ENCODE results near the gene ZNF407. TPM values are rescaled to one million over a fixed set of nuclear protein-coding genes. Genes with fewer than 3 reads are reported as not detected.

ZNF407 gene
- total and polyA plus RNA-seq, 7 donors, result 2.4 to 10.2 (median 7.9) TPM

GRCh38 chr18:75112186-75113096 is 514.8 kb downstream of the ZNF407 start:
- intact Hi-C loops (cut with DNase I), result no loop called here
- WGBS, 3 donors, result 74 to 80% (median 76%) methylated on average over 16 of the region's 16 CpGs

GRCh38 chr18:75113455-75113854 is 515.8 kb downstream of the ZNF407 start:
- H3K4me1 ChIP-seq, result no peaks in the 10 kb centered on the region
- ATAC-seq, result no peak
- H3K27me3 ChIP-seq (ENCODE audit: insufficient read depth in 3 of 3, low read length in 2 of 3), result no peaks in the 10 kb centered on the region
- intact Hi-C loops (cut with DNase I), result no loop called here
- H3K4me3 ChIP-seq, result no peak overlapping the region
- H3K27ac ChIP-seq, result no peak overlapping the region
- no peaks in the 10 kb centered on the region for H3K9me3 ChIP-seq
- DNase-seq, result no peak
- no peaks in the 10 kb centered on the region for H3K36me3 ChIP-seq (ENCODE audit: insufficient read depth in 1 of 2, low read depth in 1 of 2)
- no peak for TF ChIP-seq CTCF (IDR thresholded peaks at IDR 0.05)
- WGBS, 3 donors, result 88 to 92% (median 88%) methylated on average over 5 of the region's 5 CpGs

More at GRCh38 chr18:75112186-75113096, 514.8 kb downstream of the ZNF407 start:
- H3K27me3 ChIP-seq (ENCODE audit: insufficient read depth in 3 of 3, low read length in 2 of 3), result no peaks in the 10 kb centered on the region
- H3K4me1 ChIP-seq, result no peaks in the 10 kb centered on the region
- H3K9me3 ChIP-seq, result no peaks in the 10 kb centered on the region
- no peaks in the 10 kb centered on the region for H3K36me3 ChIP-seq (ENCODE audit: insufficient read depth in 1 of 2, low read depth in 1 of 2)
- H3K27ac ChIP-seq, result no peak overlapping the region
- no peak for TF ChIP-seq CTCF (IDR thresholded peaks at IDR 0.05)
- DNase-seq (no peak), ATAC-seq (no peak)
- H3K4me3 ChIP-seq, result no peak overlapping the region

- Histone ChIP-seq H3K4me3 (no peak overlapping the region), H3K27ac (no peak overlapping the region), H3K4me1 (no peaks in the 10 kb centered on the region), H3K9me3 (no peaks in the 10 kb centered on the region), H3K27me3 (ENCODE audit: insufficient read depth in 3 of 3, low read length in 2 of 3) (no peaks in the 10 kb centered on the region), H3K36me3 (ENCODE audit: insufficient read depth in 1 of 2, low read depth in 1 of 2) (no peaks in the 10 kb centered on the region)
- ATAC-seq, result no peak
- intact Hi-C loops (cut with DNase I), result no loop called here
- DNase-seq, result no peak
- no peak for TF ChIP-seq CTCF (IDR thresholded peaks at IDR 0.05)
- 79 to 91% (median 81%) methylated on average over 6 of the region's 6 CpGs for WGBS, 3 donors
These were observed 516.6 kb downstream of the ZNF407 start for GRCh38 chr18:75114231-75114764.

Other genes with a start within 250 kb of the ZNF407 start
- gene DIPK1C, start 140.6 kb upstream of the ZNF407 start, total RNA-seq, result under 1 TPM; 0.07 to 0.67 (median 0.21) TPM
- under 1 TPM; 0.09 to 0.34 (median 0.20) TPM for gene DIPK1C, start 140.6 kb upstream of the ZNF407 start, polyA plus RNA-seq
- gene CNDP2, start 101.5 kb upstream of the ZNF407 start, total RNA-seq, result 10 to 100 TPM; 36.8 to 51.9 (median 44.1) TPM
- gene CNDP2, start 101.5 kb upstream of the ZNF407 start, polyA plus RNA-seq, result 10 to 100 TPM; 24.3 to 48.5 (median 29.4) TPM
- not detected for gene CNDP1, start 63.4 kb upstream of the ZNF407 start, total RNA-seq
- gene CNDP1, start 63.4 kb upstream of the ZNF407 start, polyA plus RNA-seq, result under 1 TPM in 1 of 3 donors, not detected in 2; 0.04 TPM

Data from psoas muscle (tissue), 8 donors.